NCI-H2227 (cell line): Measurements from ENCODE around the gene FZD8.
"Not testable (repeated sequence)": the region's sequence is repeated elsewhere in the genome, so short reads cannot be mapped to it uniquely, and the experiment has no call there.

Source experiments
- DNase-seq: peaks from one replicate; lab custom pipeline; 2025; ENCODE audit not compliant: unreplicated experiment; lab: John Stamatoyannopoulos, UW

The FZD8 gene

GRCh38 chr10:35642035-35642792 is at the start of gene FZD8:
FZD8 (minus strand) TSS chr10:35642296; CDS start chr10:35641429, 867 bp downstream.
- peak; percentile 85 for DNase-seq

- no peak for DNase-seq
These were observed 49.6 kb upstream of the FZD8 start for GRCh38 chr10:35691522-35692236.

- DNase-seq, result no peak
These were observed 48.4 kb upstream of the FZD8 start for GRCh38 chr10:35690534-35690933.

GRCh38 chr10:35685858-35686257 is 43.8 kb upstream of the FZD8 start:
- not testable (repeated sequence) for DNase-seq

GRCh38 chr10:35685402-35685801 is 43.3 kb upstream of the FZD8 start:
- DNase-seq, result no peak

GRCh38 chr10:35684586-35684985 is 42.5 kb upstream of the FZD8 start:
- DNase-seq, result no peak

GRCh38 chr10:35675846-35676245 is 33.8 kb upstream of the FZD8 start:
- DNase-seq, result no peak

GRCh38 chr10:35674843-35675242 is 32.7 kb upstream of the FZD8 start:
- no peak for DNase-seq

GRCh38 chr10:35668865-35669650 is 27.0 kb upstream of the FZD8 start:
- no peak for DNase-seq

- no peak for DNase-seq
These were observed 25.9 kb upstream of the FZD8 start for GRCh38 chr10:35667971-35668370.

GRCh38 chr10:35667270-35667889 is 25.3 kb upstream of the FZD8 start:
- DNase-seq, result no peak

- DNase-seq, result no peak
These were observed 19.1 kb upstream of the FZD8 start for GRCh38 chr10:35661236-35661635.

- no peak for DNase-seq
These were observed 17.4 kb upstream of the FZD8 start for GRCh38 chr10:35659456-35659855.

GRCh38 chr10:35657621-35658020 is 15.5 kb upstream of the FZD8 start:
- no peak for DNase-seq

- DNase-seq, result no peak
These were observed 10.7 kb upstream of the FZD8 start for GRCh38 chr10:35652824-35653223.

GRCh38 chr10:35650894-35651293 is 8.8 kb upstream of the FZD8 start:
- no peak for DNase-seq

- no peak for DNase-seq
These were observed 2.2 kb upstream of the FZD8 start for GRCh38 chr10:35644050-35644950.

- peak; percentile 4 for DNase-seq
These were observed 1.3 kb upstream of the FZD8 start for GRCh38 chr10:35643151-35644049.

GRCh38 chr10:35642793-35643114 is 658 bp upstream of the FZD8 start:
- no peak for DNase-seq
